ENCODE measurements around the gene MYO7B.

DNA sequence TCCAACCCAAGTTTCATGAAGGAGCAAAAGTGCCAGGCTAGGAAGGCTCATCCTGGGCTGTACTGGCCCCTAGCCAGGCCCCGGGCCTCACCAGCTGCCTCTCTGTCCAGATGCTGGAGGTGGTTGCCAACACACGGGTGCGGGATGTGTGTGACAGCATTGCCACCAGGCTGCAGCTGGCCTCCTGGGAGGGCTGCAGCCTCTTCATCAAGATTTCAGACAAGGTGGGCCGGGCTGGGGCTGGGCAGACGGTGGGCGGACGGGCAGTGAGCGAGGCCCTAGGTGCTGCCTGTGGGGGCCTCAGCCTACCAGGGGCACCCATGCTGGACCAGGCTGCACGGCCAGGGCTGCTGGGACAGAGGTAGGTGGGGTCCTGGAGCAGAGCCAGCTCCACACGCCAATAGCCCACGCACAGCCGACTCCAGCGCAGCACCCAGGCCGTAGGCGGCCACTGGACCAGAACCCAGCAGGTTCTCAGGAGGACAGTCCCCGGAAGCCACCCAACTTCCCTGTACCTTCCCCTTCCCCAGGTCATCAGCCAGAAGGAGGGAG, 98.7 kb downstream of the MYO7B start:
- TF ChIP-seq, protein P1, sequence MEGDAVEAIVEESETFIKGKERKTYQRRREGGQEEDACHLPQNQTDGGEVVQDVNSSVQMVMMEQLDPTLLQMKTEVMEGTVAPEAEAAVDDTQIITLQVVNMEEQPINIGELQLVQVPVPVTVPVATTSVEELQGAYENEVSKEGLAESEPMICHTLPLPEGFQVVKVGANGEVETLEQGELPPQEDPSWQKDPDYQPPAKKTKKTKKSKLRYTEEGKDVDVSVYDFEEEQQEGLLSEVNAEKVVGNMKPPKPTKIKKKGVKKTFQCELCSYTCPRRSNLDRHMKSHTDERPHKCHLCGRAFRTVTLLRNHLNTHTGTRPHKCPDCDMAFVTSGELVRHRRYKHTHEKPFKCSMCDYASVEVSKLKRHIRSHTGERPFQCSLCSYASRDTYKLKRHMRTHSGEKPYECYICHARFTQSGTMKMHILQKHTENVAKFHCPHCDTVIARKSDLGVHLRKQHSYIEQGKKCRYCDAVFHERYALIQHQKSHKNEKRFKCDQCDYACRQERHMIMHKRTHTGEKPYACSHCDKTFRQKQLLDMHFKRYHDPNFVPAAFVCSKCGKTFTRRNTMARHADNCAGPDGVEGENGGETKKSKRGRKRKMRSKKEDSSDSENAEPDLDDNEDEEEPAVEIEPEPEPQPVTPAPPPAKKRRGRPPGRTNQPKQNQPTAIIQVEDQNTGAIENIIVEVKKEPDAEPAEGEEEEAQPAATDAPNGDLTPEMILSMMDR (IDR thresholded peaks at IDR 0.05; ENCODE audit: borderline replicate concordance, extremely low read depth, low read length, poor library complexity, severe bottlenecking) = peak; percentile 11
- no peak for TF ChIP-seq EZH2 (IDR thresholded peaks at IDR 0.05; ENCODE audit: borderline replicate concordance, low read depth, low read length, severe bottlenecking)
